HFF-Myc (cell line): Measurements from ENCODE around the gene SMO.

Source experiments
- DNase-seq: peaks from one replicate; pipeline ENCODE4 v3.0.0-alpha.2; 2011; ENCODE audit warnings: low read depth; ENCODE audit errors: extremely low read depth
- H3K4me3 ChIP-seq: replicated peaks from 2 replicates; pipeline ENCODE4 v1.5.1; 2011; ENCODE audit warnings: low read depth, mild to moderate bottlenecking, control low read depth, low read length
- TF ChIP-seq, protein P1 (sequence below): IDR thresholded peaks from 2 replicates; pipeline ENCODE4 v1.5.1; 2012; ENCODE audit warnings: mild to moderate bottlenecking, low read depth, low read length, control low read depth; ENCODE audit errors: missing control alignments

The SMO gene

DNA sequence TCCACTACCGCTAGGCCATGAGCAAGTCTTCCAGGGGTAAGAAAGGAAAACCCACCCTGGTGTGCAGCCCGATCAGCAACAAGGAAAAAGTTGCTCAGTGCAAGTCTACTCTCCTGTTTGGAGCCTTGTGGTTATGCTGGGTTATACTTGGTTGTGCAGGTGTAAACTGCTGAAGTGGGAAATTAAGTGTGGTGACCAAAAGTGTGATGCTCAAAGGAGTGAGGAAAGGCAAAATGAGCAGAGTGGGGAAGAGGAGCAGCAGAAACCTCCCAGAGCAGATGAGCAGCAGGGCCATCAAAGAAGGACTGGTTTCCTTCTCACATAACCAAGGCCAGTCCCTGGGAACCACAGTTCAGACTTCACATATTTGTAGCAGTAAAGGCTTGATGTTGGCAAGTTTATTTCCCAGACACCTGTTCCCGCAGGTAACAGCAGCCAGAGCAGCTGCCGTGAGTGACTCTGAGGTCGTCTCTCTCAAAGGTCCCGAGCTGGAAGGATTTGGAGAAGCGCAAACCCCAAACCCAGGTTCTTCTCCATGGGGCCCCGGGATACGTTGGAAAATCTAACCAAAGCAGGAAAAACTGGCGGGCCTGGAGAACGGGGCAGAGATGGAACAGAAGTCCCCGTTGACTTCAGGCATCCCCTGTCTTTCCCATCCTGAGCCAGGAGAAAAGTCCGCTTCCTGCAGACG, 607 bp upstream of the SMO start:
- H3K4me3 ChIP-seq, result peak overlapping the region; percentile 69
- TF ChIP-seq, protein P1, sequence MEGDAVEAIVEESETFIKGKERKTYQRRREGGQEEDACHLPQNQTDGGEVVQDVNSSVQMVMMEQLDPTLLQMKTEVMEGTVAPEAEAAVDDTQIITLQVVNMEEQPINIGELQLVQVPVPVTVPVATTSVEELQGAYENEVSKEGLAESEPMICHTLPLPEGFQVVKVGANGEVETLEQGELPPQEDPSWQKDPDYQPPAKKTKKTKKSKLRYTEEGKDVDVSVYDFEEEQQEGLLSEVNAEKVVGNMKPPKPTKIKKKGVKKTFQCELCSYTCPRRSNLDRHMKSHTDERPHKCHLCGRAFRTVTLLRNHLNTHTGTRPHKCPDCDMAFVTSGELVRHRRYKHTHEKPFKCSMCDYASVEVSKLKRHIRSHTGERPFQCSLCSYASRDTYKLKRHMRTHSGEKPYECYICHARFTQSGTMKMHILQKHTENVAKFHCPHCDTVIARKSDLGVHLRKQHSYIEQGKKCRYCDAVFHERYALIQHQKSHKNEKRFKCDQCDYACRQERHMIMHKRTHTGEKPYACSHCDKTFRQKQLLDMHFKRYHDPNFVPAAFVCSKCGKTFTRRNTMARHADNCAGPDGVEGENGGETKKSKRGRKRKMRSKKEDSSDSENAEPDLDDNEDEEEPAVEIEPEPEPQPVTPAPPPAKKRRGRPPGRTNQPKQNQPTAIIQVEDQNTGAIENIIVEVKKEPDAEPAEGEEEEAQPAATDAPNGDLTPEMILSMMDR, result no peak
- no peak for DNase-seq

DNA sequence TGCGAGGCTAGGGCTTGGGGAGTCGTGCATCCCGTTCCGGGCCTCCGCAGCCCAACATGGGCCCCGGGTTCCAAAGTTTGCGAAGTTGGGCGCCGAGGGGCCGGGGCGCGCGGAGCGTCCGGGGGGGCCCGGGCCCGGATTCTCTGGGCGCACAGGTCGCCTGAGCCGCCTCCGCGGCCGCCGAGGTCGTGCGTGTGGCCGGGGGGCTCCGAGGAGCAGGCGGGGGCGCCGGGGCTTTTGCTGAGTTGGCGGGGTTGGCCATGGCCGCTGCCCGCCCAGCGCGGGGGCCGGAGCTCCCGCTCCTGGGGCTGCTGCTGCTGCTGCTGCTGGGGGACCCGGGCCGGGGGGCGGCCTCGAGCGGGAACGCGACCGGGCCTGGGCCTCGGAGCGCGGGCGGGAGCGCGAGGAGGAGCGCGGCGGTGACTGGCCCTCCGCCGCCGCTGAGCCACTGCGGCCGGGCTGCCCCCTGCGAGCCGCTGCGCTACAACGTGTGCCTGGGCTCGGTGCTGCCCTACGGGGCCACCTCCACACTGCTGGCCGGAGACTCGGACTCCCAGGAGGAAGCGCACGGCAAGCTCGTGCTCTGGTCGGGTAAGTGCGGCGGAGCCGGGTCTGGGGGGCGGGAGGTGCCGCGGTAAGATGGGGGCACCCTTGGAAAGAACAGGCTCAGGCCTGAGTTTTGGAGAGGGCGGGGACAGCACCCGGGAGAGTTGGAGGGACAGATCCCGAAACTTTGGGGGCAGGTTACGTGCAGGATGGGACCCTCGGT, 643 bp downstream of the SMO start:
- TF ChIP-seq, protein P1, result no peak
- DNase-seq, result no peak
- peak overlapping the region; percentile 69 for H3K4me3 ChIP-seq

DNA sequence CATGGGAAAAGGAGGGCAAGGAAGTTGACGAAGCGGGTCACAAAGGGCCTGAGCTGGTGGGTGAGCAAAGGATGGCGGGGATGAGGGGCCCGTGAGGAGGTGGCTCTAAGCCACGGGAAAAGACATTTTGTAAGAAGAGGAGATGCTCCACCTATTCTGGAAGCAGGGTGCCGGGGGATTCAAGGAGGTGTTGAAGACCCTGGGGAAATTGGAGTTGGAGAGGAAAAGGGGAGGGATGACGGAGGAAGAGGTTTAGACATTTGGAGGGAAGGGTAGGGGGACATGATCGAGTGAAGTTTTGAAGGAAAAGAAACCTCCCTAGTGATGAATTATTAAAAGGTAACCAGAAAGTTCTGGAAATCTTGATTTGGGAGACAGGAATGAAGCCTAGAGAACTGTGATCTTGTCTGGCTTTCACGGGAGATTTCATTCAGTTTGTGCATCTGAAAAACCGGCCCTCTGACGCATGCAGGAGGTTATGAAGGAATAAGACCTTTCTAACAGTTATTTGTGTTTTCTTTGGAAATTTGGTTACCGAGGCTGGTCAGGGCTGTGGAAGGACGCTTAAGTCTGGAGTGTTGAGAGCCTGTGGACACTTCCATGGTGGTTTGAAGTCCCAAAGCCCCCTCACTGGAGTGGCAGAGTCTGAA, 1.4 kb downstream of the SMO start:
- DNase-seq, result no peak
- TF ChIP-seq, protein P1, result no peak
- peak overlapping the region; percentile 69 for H3K4me3 ChIP-seq

DNA sequence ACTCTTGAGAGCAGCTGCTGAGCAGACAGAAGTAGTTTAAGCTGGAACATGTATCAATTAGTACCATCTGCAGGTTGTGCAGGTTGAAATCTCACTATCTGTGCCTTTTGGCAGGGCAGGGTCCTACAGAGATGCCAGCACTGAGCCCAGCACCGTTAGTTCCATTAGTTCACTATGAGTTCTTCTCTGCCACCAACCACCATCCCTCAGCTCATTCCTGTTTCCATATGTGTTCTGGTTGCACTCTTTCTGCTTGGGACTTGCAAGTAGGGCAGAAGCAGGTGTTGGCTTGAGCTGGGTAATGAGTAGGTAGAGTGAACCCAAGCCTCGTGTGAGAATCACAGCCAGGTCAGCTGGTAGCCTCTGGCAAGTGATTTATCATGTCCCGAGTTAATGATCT, 2.8 kb downstream of the SMO start:
- H3K4me3 ChIP-seq, result no peak overlapping the region
- TF ChIP-seq, protein P1, result no peak
- no peak for DNase-seq

DNA sequence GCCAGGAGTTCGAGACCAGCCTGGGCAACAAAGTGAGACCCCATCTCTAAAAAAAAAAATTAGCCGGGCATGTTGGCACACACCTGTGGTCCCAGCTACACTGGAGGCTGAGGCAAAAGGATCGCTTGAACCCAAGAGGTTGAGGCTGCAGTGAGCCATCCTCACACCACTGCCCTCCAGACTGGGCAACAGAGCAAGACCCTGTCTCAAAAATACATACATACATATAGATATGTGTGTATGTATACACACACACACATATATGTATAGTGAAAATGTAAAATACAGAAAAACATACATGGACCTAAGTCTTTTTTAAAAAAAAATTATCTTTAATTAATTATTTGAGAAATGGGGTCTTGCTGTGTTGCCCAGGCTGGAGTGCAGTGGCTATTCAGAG, 5.5 kb downstream of the SMO start:
- no peak overlapping the region for H3K4me3 ChIP-seq
- TF ChIP-seq, protein P1, result no peak
- DNase-seq, result no peak

DNA sequence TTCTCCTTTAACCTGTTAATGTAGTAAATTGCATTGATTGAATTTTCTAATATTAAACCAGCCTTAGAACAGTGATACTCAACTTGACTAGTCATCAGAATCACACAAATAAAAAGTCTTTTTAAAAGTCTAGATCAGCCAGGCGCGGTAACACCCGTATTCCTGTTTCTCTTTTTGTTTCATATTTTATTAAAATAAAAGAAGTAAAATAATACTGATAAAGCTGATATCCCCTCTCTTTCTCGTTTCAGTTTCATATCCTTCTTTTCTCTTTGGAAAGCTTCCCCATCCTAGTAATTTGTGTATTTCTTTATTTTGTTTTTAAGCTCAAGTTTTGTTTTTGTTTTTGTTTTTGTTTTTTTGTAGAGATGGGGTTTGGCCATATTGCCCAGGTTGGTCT, 9.3 kb downstream of the SMO start:
- TF ChIP-seq, protein P1, result no peak
- DNase-seq, result no peak
- H3K4me3 ChIP-seq, result no peak overlapping the region
